OCI-M2 (cell line): Measurements from ENCODE around the gene MEF2A.

ENCODE experiments used
- DNase-seq: peaks from one replicate; lab custom pipeline; 2025; ENCODE audit not compliant: unreplicated experiment; lab: John Stamatoyannopoulos, UW

Gene MEF2A

GRCh38 chr15:99562238-99562637 is 3.5 kb upstream of the MEF2A start:
- no peak for DNase-seq

- DNase-seq = no peak
Measured at GRCh38 chr15:99564221-99565048, 1.3 kb upstream of the MEF2A start.

- DNase-seq = no peak
Measured at GRCh38 chr15:99565049-99565298, 810 bp upstream of the MEF2A start.

GRCh38 chr15:99566157-99566897 is 543 bp downstream of the MEF2A start:
- no peak for DNase-seq

GRCh38 chr15:99568625-99569352 is 3.0 kb downstream of the MEF2A start:
- DNase-seq = no peak

- DNase-seq = no peak
Measured at GRCh38 chr15:99571299-99571698, 5.5 kb downstream of the MEF2A start.

GRCh38 chr15:99574048-99574447 is 8.3 kb downstream of the MEF2A start:
- DNase-seq = no peak

GRCh38 chr15:99574502-99574901 is 8.7 kb downstream of the MEF2A start:
- DNase-seq = no peak

- no peak for DNase-seq
Measured at GRCh38 chr15:99578809-99579208, 13.0 kb downstream of the MEF2A start.

GRCh38 chr15:99580076-99580475 is 14.3 kb downstream of the MEF2A start:
- DNase-seq = no peak

- no peak for DNase-seq
Measured at GRCh38 chr15:99582508-99582960, 16.8 kb downstream of the MEF2A start.

- DNase-seq = no peak
Measured at GRCh38 chr15:99584081-99584600, 18.4 kb downstream of the MEF2A start.

GRCh38 chr15:99586121-99586520 is 20.3 kb downstream of the MEF2A start:
- no peak for DNase-seq

GRCh38 chr15:99589801-99590200 is 24.0 kb downstream of the MEF2A start:
- DNase-seq = no peak

GRCh38 chr15:99590913-99591646 is 25.3 kb downstream of the MEF2A start:
- no peak for DNase-seq

GRCh38 chr15:99592145-99592791 is 26.5 kb downstream of the MEF2A start:
- no peak for DNase-seq

GRCh38 chr15:99593070-99593469 is 27.3 kb downstream of the MEF2A start:
- no peak for DNase-seq

- DNase-seq = no peak
Measured at GRCh38 chr15:99594916-99595315, 29.1 kb downstream of the MEF2A start.

- DNase-seq = no peak
Measured at GRCh38 chr15:99598296-99598695, 32.5 kb downstream of the MEF2A start.

GRCh38 chr15:99603828-99604227 is 38.0 kb downstream of the MEF2A start:
- DNase-seq = no peak
